Activated T-cell treated with anti-CD3 and anti-CD28 coated beads, Interleukin-2, amount 50 U/mL, for 24 hours (primary cell): Measurements from ENCODE around the gene LDB3.

ENCODE experiments used
- DNase-seq: peaks from one replicate; pipeline ENCODE4 v3.0.0-alpha.2; 2020
- H3K27ac Mint-ChIP-seq: 2 replicates; pipeline ENCODE4 v1.8.0; 2020; ENCODE audit warnings: mild to moderate bottlenecking, mixed read lengths
- H3K27me3 Mint-ChIP-seq: 2 replicates; pipeline ENCODE4 v1.8.0; 2020; ENCODE audit warnings: mixed read lengths
- H3K36me3 Mint-ChIP-seq: 2 replicates; pipeline ENCODE4 v1.8.0; 2020; ENCODE audit warnings: low read depth, mixed read lengths
- H3K4me1 Mint-ChIP-seq: 2 replicates; pipeline ENCODE4 v1.8.0; 2020; ENCODE audit warnings: low read depth, mixed read lengths
- H3K4me3 Mint-ChIP-seq: 2 replicates; pipeline ENCODE4 v1.8.0; 2020; ENCODE audit warnings: mild to moderate bottlenecking, moderate library complexity, mixed read lengths
- H3K9me3 Mint-ChIP-seq: 2 replicates; pipeline ENCODE4 v1.8.0; 2020; ENCODE audit warnings: mixed read lengths

Gene LDB3

DNA sequence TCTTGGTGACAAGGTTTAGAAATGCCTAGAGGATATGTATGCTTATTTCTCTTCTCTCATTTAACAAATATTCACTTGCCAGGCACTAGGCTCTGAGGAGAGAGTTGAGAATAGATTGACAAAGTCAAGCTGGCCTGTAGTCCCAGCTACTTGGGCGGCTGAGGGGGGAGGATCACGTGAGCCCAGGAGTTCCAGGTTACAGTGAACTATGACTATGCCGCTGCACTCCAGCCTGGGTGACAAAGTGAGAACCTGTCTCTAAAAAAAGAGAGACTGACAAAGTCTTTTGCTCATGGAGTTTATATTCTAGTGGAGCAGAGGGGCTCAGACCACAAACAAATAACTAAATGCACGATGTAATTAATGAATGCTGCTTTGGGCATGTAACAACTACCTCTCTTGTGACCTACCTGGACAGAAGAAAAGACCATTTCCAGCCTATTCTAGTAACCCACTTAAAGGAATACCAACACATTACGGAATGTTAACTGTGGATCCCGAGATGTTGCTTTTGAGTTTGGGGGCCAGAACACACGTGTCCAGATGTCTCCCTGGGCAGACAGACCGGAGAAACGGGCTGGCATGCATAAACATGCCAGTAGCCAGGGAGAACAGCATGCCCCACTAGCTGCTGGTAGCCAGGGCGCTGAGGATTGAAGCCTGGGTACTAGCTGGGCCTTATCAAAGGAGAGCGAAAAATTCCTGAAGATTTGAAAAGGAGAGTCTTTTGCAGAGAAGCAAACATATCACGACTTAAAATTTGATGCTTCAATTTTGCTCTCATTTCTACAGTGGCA lies 85.5 kb downstream of the LDB3 start:
- no peak for DNase-seq
- Mint-ChIP-seq H3K4me1 (peaks cover 24% of the 10 kb centered on the region), H3K4me3 (no peak overlapping the region), H3K27ac (no peak overlapping the region), H3K9me3 (no peaks in the 10 kb centered on the region), H3K27me3 (peaks cover 21% of the 10 kb centered on the region), H3K36me3 (peaks cover 3% of the 10 kb centered on the region)

DNA sequence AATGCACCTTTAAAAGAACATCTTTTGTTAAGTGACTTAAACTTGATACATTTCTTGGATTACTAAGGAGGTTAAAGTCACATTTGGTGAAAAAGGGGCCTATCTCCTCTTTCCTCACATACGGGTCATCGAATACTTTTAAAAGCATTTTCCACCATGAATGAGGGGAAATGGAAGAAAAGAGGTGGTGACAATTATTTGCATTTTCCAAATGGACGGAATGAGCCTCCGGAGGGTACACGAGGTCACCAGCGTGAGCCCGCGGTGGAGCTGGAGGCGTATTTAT lies 87.1 kb downstream of the LDB3 start:
- no peak for DNase-seq
- Mint-ChIP-seq H3K27ac (peak overlapping the region; percentile 80), H3K4me1 (peaks cover 30% of the 10 kb centered on the region), H3K9me3 (no peaks in the 10 kb centered on the region), H3K36me3 (peaks cover 3% of the 10 kb centered on the region), H3K27me3 (peaks cover 29% of the 10 kb centered on the region), H3K4me3 (peak overlapping the region; percentile 78)

DNA sequence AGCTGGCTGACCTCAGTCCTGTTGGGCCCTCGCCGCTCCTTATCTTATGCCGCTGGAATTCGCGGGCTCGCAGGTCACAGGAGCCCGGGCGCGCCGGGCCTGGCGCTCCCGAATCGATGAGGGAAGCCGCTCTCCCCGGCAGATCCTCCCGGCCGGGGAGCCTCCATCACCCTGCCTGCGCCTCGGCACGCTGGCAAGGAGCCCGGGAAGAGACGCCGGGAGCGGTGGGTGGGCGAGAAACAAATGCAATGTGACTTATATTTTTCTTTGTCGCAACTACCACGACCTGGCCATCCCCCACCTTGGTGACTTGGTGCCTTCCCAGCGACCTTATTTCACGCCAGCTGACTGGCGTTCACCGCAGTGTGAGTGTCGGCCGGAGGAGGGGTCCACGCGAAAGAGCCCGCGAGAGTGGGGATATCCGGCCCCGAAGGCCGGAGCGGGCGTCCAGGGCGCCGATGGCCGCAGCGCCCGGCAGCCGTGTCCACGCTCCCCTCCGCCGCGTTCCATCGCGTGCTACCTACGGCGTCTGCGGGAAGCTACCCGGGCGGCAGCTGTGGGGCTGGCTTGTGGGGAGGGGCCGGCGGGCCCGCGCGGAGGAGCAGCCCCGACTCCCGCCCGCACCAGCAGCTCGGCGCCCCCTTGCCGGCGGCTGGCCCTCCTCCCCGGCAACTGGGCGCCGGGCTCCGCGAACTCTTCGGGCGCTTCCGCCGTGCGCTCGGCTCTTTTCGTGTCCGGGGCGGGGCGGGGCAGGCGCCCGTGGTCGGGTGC lies 87.6 kb downstream of the LDB3 start:
- Mint-ChIP-seq H3K9me3 (no peaks in the 10 kb centered on the region), H3K4me3 (peak overlapping the region; percentile 78), H3K27me3 (peaks cover 29% of the 10 kb centered on the region), H3K36me3 (peaks cover 3% of the 10 kb centered on the region), H3K27ac (no peak overlapping the region), H3K4me1 (peaks cover 30% of the 10 kb centered on the region)
- DNase-seq, result peak; percentile 94

DNA sequence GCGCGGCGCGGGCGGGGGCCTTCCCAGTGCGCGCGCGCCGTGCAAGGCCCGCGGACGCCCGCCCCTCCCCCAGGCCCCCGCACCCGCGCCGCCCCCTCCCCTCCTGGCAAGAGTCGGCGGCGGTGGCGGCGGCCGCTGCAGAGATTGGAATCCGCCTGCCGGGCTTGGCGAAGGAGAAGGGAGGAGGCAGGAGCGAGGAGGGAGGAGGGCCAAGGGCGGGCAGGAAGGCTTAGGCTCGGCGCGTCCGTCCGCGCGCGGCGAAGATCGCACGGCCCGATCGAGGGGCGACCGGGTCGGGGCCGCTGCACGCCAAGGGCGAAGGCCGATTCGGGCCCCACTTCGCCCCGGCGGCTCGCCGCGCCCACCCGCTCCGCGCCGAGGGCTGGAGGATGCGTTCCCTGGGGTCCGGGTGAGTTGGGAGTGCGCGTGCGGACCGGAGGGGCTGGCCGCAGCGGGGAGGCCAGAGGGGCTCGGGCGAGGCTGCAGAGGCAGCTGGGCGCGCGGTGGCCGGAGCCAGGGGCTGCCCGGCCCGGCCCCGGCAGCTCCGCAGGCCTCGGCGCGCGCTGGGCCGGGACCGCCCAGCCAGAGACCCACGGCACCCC lies 88.3 kb downstream of the LDB3 start, which contains the start of gene BMPR1A:
BMPR1A (plus strand) TSS at position 109 of the 602 bp plus-strand sequence. CDS start 119,400 bp downstream, outside the sequence.
- peaks cover 27% of the 10 kb centered on the region for H3K27me3 Mint-ChIP-seq
- H3K36me3 Mint-ChIP-seq, result peaks cover 3% of the 10 kb centered on the region
- peak within 1 kb of the TSS; percentile 83 for H3K4me3 Mint-ChIP-seq
- H3K9me3 Mint-ChIP-seq, result no peaks in the 10 kb centered on the region
- H3K27ac Mint-ChIP-seq, result peak within 1 kb of the TSS; percentile 80
- DNase-seq, result no peak
- H3K4me1 Mint-ChIP-seq, result peaks cover 30% of the 10 kb centered on the region

DNA sequence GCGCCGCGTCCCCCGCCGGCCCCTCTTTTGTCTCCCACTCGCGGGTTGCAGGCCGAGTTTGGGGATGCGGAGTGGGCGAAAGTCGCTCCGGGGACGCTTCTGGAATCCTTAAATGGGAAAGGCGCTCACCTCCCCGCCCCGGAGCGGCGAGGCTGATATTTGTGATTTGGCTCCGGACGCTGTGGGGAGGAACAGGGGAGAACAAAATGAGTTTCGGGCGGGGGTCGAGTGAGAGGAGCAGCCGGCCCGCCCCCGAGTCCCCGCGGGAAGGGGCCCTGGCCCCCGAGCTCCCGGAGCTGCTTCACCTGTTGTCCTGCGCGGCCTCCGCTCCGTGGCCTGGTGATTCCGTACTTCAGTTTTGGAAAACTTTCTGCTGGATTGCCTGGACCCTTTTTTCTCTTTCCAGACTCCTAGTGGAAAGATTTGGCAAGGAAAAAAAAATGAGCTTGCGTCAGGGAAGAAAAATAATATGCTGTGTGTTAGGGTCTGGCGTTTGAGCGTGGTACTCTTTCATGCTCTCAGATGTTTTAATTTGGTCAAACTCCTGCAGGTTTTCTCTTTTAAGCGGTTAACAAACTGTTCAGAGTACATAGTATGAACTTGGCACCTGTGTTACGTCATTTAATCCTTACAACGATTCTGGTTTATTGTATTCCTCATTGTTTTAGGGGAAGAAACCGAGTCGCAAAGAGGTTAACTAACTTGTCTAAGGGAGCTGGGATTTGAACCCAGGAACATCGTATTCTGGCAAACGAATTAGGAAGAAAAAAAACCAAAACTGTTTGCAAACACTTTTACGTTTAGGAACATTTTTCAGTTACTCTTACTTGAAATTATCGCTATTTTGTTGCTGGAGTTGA lies 89.0 kb downstream of the LDB3 start:
- peak overlapping the region; percentile 83 for H3K4me3 Mint-ChIP-seq
- peak overlapping the region; percentile 73 for H3K27ac Mint-ChIP-seq
- no peak for DNase-seq
- no peaks in the 10 kb centered on the region for H3K9me3 Mint-ChIP-seq
- peaks cover 3% of the 10 kb centered on the region for H3K36me3 Mint-ChIP-seq
- peaks cover 27% of the 10 kb centered on the region for H3K27me3 Mint-ChIP-seq
- peaks cover 30% of the 10 kb centered on the region for H3K4me1 Mint-ChIP-seq

DNA sequence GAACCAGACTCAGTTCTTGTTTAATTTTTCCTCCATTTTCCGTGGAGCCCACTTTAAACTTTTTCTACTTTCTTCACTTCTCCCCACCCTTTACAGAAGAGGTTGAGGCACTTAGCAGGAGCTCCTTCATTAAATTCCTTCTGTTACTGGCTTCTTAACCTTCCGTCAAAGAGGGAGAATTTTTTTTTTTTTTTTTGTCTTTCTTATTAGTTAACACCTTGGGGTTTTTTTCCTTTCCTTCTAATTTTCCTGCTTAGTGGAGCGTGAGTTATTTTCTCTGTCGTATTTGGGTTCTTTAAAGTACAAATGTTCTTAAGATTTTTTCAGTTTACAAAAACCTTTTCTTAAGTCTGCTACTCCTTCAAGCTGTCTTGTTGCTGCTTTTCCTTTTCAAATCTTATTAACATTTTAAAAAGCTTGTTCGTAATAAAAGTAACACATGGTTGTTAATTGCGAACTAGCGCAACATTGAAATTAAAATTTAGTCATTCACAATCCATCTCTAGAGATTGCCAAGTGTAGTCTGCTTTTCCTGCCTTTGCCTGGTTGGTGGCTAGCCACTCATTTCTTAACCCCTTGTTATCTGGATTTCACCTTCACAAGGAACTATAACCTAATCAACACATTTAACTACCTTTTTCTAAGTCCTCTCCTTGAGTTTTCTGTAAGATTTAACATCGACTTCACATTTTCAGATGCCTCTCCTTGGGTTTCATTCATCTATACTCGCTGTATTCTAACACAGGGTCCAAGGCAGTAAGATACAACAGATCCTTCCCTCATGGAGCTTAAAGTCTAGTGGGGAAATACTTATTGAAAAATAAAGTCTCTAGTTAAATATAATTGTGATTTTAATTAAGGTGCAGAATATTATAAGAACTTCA lies 90.1 kb downstream of the LDB3 start:
- H3K9me3 Mint-ChIP-seq, result no peaks in the 10 kb centered on the region
- H3K27ac Mint-ChIP-seq, result no peak overlapping the region
- peaks cover 3% of the 10 kb centered on the region for H3K36me3 Mint-ChIP-seq
- no peak for DNase-seq
- peaks cover 28% of the 10 kb centered on the region for H3K4me1 Mint-ChIP-seq
- H3K4me3 Mint-ChIP-seq, result peak overlapping the region; percentile 83
- H3K27me3 Mint-ChIP-seq, result peaks cover 27% of the 10 kb centered on the region

DNA sequence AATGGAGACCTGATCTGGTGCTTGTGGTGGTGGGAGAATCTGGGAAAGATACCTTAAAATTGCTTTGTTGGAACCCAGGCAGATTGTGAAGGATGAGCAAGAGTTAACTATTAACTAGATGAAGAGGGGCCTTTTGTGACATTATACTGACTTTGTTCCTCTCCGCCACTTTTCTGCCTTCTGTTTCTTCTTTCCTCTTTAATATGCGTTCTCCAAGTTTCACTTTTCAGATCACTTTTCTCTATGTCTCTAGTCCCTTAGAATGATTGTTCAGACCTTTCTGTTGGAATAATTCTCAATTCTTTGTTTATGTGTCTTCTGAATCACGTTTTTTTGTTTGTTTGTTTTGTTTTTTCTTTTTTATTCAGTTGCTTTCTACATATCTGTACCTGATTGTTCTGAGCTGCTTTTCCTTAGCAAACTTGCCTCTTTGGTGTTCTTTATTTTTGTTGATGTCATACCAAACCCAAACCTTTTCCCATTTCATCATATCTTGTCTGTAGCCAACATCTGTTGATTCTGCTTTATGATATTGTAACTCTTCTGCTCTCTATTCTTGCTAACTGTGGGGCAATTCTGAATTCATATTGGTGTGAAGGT lies 90.9 kb downstream of the LDB3 start:
- no peak for DNase-seq
- no peak overlapping the region for H3K27ac Mint-ChIP-seq
- H3K4me3 Mint-ChIP-seq, result no peak overlapping the region
- peaks cover 27% of the 10 kb centered on the region for H3K27me3 Mint-ChIP-seq
- H3K36me3 Mint-ChIP-seq, result peaks cover 3% of the 10 kb centered on the region
- H3K4me1 Mint-ChIP-seq, result peaks cover 28% of the 10 kb centered on the region
- no peaks in the 10 kb centered on the region for H3K9me3 Mint-ChIP-seq

DNA sequence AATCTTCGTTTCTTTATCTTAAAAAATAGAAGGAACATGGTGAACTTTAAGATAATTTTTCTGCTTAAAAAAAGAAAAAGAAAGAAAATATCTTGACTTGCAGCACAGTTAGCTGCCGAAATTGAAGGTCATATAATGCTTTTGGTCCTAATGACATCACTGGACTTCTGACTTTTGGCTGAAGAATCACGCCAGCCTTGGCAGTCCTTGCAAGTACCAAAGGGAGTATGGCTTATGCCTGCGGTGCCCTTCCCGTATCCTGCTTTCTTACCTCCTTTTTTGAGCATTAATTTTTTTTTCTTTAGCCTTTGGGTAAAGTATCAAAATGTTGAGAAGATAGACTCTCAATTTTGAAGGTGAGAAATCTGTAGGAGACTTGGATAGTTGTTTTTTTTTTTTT lies 95.1 kb downstream of the LDB3 start:
- Mint-ChIP-seq H3K36me3 (no peaks in the 10 kb centered on the region), H3K27ac (no peak overlapping the region), H3K27me3 (peaks cover 13% of the 10 kb centered on the region), H3K9me3 (no peaks in the 10 kb centered on the region), H3K4me1 (peaks cover 14% of the 10 kb centered on the region), H3K4me3 (no peak overlapping the region)
- DNase-seq, result no peak

DNA sequence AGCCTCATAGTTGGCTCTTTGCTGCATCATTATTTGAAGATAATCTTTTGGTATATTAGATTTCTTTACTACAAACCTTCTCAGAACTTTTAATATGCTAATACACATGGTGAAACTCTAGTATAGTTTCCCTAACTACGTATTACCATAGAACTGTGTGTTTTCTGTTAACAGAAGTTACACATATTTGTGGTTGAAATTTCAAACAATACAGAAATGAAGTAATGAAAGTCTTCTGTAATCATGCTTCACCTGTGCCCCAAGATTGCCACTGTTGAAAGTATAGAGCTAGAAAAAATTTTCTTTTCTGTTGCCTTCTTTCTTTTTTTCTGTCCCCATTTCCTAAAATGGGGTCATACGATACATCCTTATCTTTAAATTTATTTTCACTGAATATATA lies 97.2 kb downstream of the LDB3 start:
- no peaks in the 10 kb centered on the region for H3K36me3 Mint-ChIP-seq
- peaks cover 9% of the 10 kb centered on the region for H3K4me1 Mint-ChIP-seq
- H3K27me3 Mint-ChIP-seq, result no peaks in the 10 kb centered on the region

DNA sequence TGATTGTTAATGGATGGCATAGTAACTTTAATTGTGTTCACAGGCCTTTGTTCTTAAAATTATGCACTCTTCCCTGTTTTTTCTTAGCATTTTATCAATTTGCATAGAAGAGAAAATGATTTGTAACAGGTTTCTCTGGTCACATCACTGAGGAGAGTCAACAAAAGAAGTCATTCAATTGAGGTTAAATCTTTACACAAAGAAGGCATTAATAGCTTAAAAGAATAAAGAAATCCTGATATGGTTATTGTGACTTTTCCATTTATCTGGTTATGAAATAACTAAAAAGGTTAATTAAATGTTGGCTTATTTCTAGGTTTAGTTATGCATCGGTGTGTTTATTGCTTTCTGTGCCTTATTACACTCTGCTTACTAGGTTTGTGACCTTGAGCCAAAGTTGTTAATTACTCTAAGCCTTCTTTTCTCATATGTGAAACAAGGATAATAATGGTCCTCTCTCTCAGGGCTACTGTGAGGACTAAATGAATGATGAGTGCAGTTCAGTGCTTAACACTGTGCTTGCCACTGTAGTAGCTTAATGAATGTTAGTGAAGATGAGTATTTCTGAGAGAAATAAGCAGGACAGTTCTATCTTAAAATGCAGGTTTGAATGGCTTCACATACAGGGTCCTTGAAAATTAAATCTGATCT lies 100.2 kb downstream of the LDB3 start:
- Mint-ChIP-seq H3K4me1 (peaks cover 9% of the 10 kb centered on the region), H3K27ac (no peak overlapping the region), H3K27me3 (no peaks in the 10 kb centered on the region)

More for the DNA sequence above, 97.2 kb downstream of the LDB3 start:
- Mint-ChIP-seq H3K27ac (no peak overlapping the region), H3K9me3 (no peaks in the 10 kb centered on the region), H3K4me3 (no peak overlapping the region)
- no peak for DNase-seq

DNA sequence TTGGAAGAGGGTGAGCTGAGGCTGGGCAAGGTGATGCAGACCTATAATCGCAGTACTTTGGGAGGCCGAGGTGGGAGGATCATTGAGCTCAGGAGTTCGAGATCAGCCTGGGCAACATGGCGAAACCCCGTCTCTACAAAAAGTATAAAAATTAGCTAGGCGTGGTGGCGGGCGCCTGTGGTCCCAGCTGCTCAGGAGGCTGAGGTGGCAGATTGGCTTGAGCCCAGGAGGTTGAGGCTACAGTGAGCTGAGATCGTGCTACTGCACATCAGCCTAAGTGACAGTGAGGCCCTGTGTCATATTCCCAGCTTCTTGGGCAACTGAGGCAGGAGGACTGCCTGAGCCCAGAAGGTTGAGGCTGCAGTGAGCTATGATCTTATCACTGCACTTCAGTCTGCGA lies 101.7 kb downstream of the LDB3 start:
- H3K9me3 Mint-ChIP-seq, result no peaks in the 10 kb centered on the region
- H3K27ac Mint-ChIP-seq, result no peak overlapping the region
- DNase-seq, result no peak
- H3K4me1 Mint-ChIP-seq, result peaks cover 12% of the 10 kb centered on the region
- H3K4me3 Mint-ChIP-seq, result no peak overlapping the region
- H3K36me3 Mint-ChIP-seq, result no peaks in the 10 kb centered on the region
- no peaks in the 10 kb centered on the region for H3K27me3 Mint-ChIP-seq

More for the DNA sequence above, 100.2 kb downstream of the LDB3 start:
- no peaks in the 10 kb centered on the region for H3K36me3 Mint-ChIP-seq
- no peak overlapping the region for H3K4me3 Mint-ChIP-seq
- no peaks in the 10 kb centered on the region for H3K9me3 Mint-ChIP-seq
- DNase-seq, result no peak

DNA sequence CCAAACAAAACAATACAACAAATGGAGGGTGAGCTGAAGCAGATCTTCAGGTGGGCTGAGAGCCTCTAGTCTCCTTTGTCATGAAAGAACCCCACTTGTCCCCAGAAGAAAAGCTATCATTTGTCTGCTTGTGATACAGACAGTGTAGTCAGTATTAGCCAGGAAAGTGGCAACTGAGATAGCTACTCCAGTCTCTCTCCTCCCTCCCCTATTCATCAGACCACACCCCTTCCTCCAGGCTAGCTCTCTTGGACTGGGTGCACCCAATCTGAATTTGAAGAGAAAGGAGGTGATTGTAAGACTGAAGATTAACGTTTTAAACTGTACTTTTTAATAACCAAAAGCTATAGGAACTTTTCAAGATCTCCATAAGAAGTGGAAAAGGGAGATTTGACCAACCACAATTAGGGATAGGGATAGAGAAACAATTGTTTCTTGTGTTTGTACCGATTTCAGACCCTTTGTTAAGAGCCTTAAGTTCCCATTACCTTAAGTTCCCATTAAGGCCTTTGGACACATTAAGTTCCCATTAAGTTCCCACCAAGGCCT lies 102.2 kb downstream of the LDB3 start:
- DNase-seq, result no peak
- Mint-ChIP-seq H3K4me3 (no peak overlapping the region), H3K27me3 (no peaks in the 10 kb centered on the region), H3K27ac (no peak overlapping the region), H3K4me1 (peaks cover 13% of the 10 kb centered on the region), H3K36me3 (no peaks in the 10 kb centered on the region), H3K9me3 (no peaks in the 10 kb centered on the region)
